Muscle of leg (tissue), 11 donors: ENCODE results near the gene USP13. TPM values are rescaled to one million over a fixed set of nuclear protein-coding genes. Genes with fewer than 3 reads are reported as not detected.
A peak's percentile ranks its signal among the peaks of the same experiment; 100 is the strongest.

Source experiments
- DNase-seq: peaks from one replicate; pipeline ENCODE4 v3.0.0; 2013
- H3K27ac ChIP-seq: one replicate; pipeline ENCODE4 v1.5.1; 2013; ENCODE audit warnings: mild to moderate bottlenecking, low read length, control low read depth
- H3K27me3 ChIP-seq: one replicate; pipeline ENCODE4 v1.6.1; 2013; ENCODE audit warnings: low read length; ENCODE audit not compliant: control insufficient read depth, insufficient read depth
- H3K36me3 ChIP-seq: one replicate; pipeline ENCODE4 v1.6.1; 2013; ENCODE audit warnings: low read length; ENCODE audit not compliant: control insufficient read depth, insufficient read depth
- H3K4me1 ChIP-seq: one replicate; pipeline ENCODE4 v1.6.1; 2013; ENCODE audit warnings: low read length; ENCODE audit not compliant: control insufficient read depth, insufficient read depth
- H3K4me3 ChIP-seq: one replicate; pipeline ENCODE4 v1.5.1; 2013; ENCODE audit warnings: low read length, control low read depth
- H3K9me3 ChIP-seq: replicated peaks from 2 replicates; pipeline ENCODE4 v1.6.1; 2013; ENCODE audit warnings: low read depth, low read length; ENCODE audit not compliant: control insufficient read depth
- WGBS: methylation state at CpG from one replicate; pipeline ENCODE4 v1.1.5; 2013; ENCODE audit warnings: missing lambda C conversion rate; ENCODE audit not compliant: insufficient coverage; 5-methylcytosine and 5-hydroxymethylcytosine counted together
- polyA plus RNA-seq, 8 donors: library from polyadenylated mRNA; unstranded; fragments of 120-200 nt; gene quantifications; one replicate each; pipeline versions ENCODE4 v1.2.1 to v1.2.3, GENCODE V29; 2013; ENCODE audit warnings: inconsistent platforms in 1 of 8, low replicate concordance in 1 of 8; ENCODE audit not compliant: insufficient read length in 8 of 8, insufficient read depth in 1 of 8
- total RNA-seq: library from RNA; stranded (reverse); fragments of 120-200 nt; gene quantifications from one replicate; pipeline ENCODE4 v1.2.4, GENCODE V29; 2013

The USP13 gene
- total and polyA plus RNA-seq, 9 donors = 23.9 to 48.7 (median 37.9) TPM

DNA sequence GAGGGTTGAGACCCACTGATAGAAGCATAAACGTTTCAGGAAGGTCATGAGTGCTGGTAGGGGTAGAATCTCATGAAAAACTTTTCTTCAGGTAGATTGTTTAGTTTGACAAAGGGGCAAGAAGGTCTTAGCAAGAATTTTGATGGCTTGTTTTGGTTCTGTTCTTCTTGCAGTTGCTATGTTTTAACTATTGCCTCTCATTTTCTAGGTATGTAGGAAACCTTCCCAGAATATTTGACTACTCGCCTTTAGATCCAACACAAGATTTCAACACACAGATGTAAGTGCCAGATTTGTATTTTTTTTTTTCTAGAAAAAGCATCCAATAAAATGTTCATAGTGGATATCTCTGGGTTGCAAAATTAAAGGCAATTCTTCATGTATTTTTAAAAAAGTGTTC lies 77.1 kb downstream of the USP13 start:
- Histone ChIP-seq H3K9me3 (no peaks in the 10 kb centered on the region), H3K4me1 (peaks cover 2% of the 10 kb centered on the region), H3K4me3 (no peak overlapping the region), H3K36me3 (peaks cover 27% of the 10 kb centered on the region), H3K27me3 (no peaks in the 10 kb centered on the region), H3K27ac (peak overlapping the region; percentile 13)
- DNase-seq = no peak
- no CpG with 5 or more reads among the region's 2 CpGs for WGBS

GRCh38 chr3:179730506-179730905 lies 77.7 kb downstream of the USP13 start:
- Histone ChIP-seq H3K27ac (no peak overlapping the region), H3K27me3 (no peaks in the 10 kb centered on the region), H3K4me3 (no peak overlapping the region), H3K9me3 (no peaks in the 10 kb centered on the region), H3K36me3 (peaks cover 27% of the 10 kb centered on the region), H3K4me1 (peaks cover 2% of the 10 kb centered on the region)
- peak; percentile 33 for DNase-seq
- WGBS = 96% methylated on average over 3 of the region's 3 CpGs

DNA sequence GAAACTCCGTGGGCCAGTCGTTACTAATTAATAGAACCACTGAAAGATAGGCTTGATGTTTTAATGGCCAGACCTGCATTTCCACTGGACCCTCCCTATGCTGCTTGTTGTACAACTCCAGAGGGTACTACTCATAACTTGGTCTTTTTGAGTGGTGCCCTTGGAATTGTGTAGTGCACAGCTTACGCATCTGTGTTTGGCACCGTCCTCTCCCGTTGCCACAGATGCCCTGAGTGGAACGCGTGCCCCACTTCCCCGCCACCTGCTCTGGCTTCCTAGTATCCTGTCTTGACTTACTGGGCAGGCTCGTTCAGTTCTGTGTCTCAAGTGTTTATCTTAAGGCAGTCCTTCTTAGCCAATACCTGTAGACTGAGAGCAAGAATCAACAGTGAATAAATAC lies 78.7 kb downstream of the USP13 start:
- Histone ChIP-seq H3K9me3 (no peaks in the 10 kb centered on the region), H3K27me3 (no peaks in the 10 kb centered on the region), H3K36me3 (peaks cover 27% of the 10 kb centered on the region), H3K4me1 (peaks cover 2% of the 10 kb centered on the region), H3K27ac (peak overlapping the region; percentile 22), H3K4me3 (no peak overlapping the region)
- DNase-seq = no peak
- WGBS = 97% methylated on average over 9 of the region's 9 CpGs

GRCh38 chr3:179732661-179733348 lies 80.0 kb downstream of the USP13 start:
- peak; percentile 20 for DNase-seq
- H3K27ac ChIP-seq = peak overlapping the region; percentile 31
- H3K4me3 ChIP-seq = no peak overlapping the region
- peaks cover 2% of the 10 kb centered on the region for H3K4me1 ChIP-seq
- no peaks in the 10 kb centered on the region for H3K27me3 ChIP-seq
- H3K9me3 ChIP-seq = no peaks in the 10 kb centered on the region
- WGBS = 100% methylated on average over 1 of the region's 7 CpGs
- H3K36me3 ChIP-seq = peaks cover 35% of the 10 kb centered on the region

GRCh38 chr3:179733797-179734196 lies 81.0 kb downstream of the USP13 start:
- H3K4me3 ChIP-seq = no peak overlapping the region
- H3K27me3 ChIP-seq = no peaks in the 10 kb centered on the region
- H3K36me3 ChIP-seq = peaks cover 35% of the 10 kb centered on the region
- H3K4me1 ChIP-seq = peaks cover 2% of the 10 kb centered on the region
- no peaks in the 10 kb centered on the region for H3K9me3 ChIP-seq
- H3K27ac ChIP-seq = no peak overlapping the region
- no CpG with 5 or more reads among the region's 5 CpGs for WGBS
- DNase-seq = no peak

GRCh38 chr3:179734497-179735281 lies 81.8 kb downstream of the USP13 start:
- Histone ChIP-seq H3K4me1 (peaks cover 2% of the 10 kb centered on the region), H3K4me3 (no peak overlapping the region), H3K27ac (no peak overlapping the region), H3K36me3 (peaks cover 29% of the 10 kb centered on the region), H3K9me3 (no peaks in the 10 kb centered on the region), H3K27me3 (no peaks in the 10 kb centered on the region)
- WGBS = 83% methylated on average over 1 of the region's 4 CpGs
- DNase-seq = no peak

DNA sequence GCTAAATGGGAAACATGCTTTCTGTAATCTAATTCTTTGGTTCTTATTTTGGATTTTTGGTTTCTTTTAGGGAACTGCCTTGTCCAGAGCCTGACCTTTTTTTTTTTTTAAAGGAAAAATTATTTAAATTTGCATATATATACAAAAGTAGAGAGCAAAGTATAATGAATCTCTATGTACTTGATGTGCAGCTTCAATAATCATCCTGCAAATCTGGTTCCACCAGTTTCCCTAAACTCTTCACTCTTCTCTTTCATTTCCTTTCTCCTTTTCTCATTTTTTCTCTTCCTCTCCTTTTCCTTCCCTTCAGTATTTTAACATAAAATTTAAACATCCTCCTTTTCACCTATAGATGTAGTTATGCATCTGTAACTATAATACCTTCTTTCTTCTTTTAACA lies 82.5 kb downstream of the USP13 start:
- Histone ChIP-seq H3K27me3 (no peaks in the 10 kb centered on the region), H3K9me3 (no peaks in the 10 kb centered on the region), H3K27ac (no peak overlapping the region), H3K4me3 (no peak overlapping the region), H3K36me3 (peaks cover 32% of the 10 kb centered on the region), H3K4me1 (peaks cover 2% of the 10 kb centered on the region)
- no peak for DNase-seq

GRCh38 chr3:179738998-179739397 lies 86.2 kb downstream of the USP13 start:
- Histone ChIP-seq H3K27me3 (no peaks in the 10 kb centered on the region), H3K27ac (no peak overlapping the region), H3K4me3 (no peak overlapping the region), H3K9me3 (no peaks in the 10 kb centered on the region), H3K36me3 (peaks cover 29% of the 10 kb centered on the region), H3K4me1 (no peaks in the 10 kb centered on the region)
- WGBS = 89% methylated on average over 6 of the region's 6 CpGs
- DNase-seq = no peak

GRCh38 chr3:179739816-179740594 lies 87.2 kb downstream of the USP13 start:
- Histone ChIP-seq H3K27ac (no peak overlapping the region), H3K4me1 (no peaks in the 10 kb centered on the region), H3K27me3 (no peaks in the 10 kb centered on the region), H3K4me3 (no peak overlapping the region), H3K36me3 (peaks cover 35% of the 10 kb centered on the region), H3K9me3 (no peaks in the 10 kb centered on the region)
- no peak for DNase-seq
- WGBS = 73% methylated on average over 5 of the region's 12 CpGs

- Histone ChIP-seq H3K4me1 (no peaks in the 10 kb centered on the region), H3K9me3 (no peaks in the 10 kb centered on the region), H3K27ac (no peak overlapping the region), H3K27me3 (no peaks in the 10 kb centered on the region), H3K4me3 (no peak overlapping the region), H3K36me3 (peaks cover 27% of the 10 kb centered on the region)
- WGBS = no CpG with 5 or more reads among the region's 2 CpGs
- no peak for DNase-seq
These were observed 91.1 kb downstream of the USP13 start for GRCh38 chr3:179743913-179744312.
